A549 (cell line): ENCODE data around the gene SYTL3.

ENCODE experiments used
- E2F6 ChIP-seq: IDR thresholded peaks from 2 replicates; pipeline ENCODE4 v1.6.1; 2012; ENCODE audit warnings: low read depth, borderline replicate concordance
- FOSL2 ChIP-seq, 2 experiments: fragments of 450-650 bp in 1 of 2; fragments of >200 bp in 1 of 2; sonication (Bioruptor Twin) in 1 of 2; formaldehyde crosslinking; IDR thresholded peaks; 2 replicates each; pipeline versions ENCODE4 v1.5.0 to v1.6.1; 2016 to 2020; ENCODE audit warnings: mild to moderate bottlenecking in 1 of 2, moderate library complexity in 1 of 2
- JUNB ChIP-seq: fragments of >200 bp; sonication (Bioruptor Twin); formaldehyde crosslinking; IDR thresholded peaks from 2 replicates; pipeline ENCODE4 v1.6.1; 2016
- PHF8 ChIP-seq: fragments of 200-600 bp; sonication (generic); IDR thresholded peaks from 2 replicates; pipeline ENCODE4 v1.6.1; 2016; ENCODE audit warnings: low read depth, mild to moderate bottlenecking, antibody characterized with exemption, moderate library complexity, borderline replicate concordance
- POLR2A ChIP-seq: IDR thresholded peaks from 2 replicates; pipeline ENCODE4 v1.6.1; 2012; ENCODE audit warnings: mild to moderate bottlenecking, low read length
- ZSCAN20 ChIP-seq: fragments of 250-450 bp; sonication (Bioruptor Pico); IDR thresholded peaks from 2 replicates; pipeline ENCODE4 v1.8.0; 2022; ENCODE audit warnings: mild to moderate bottlenecking, moderate library complexity
- TF ChIP-seq, protein P1 (sequence below): fragments of >200 bp; sonication (Bioruptor Twin); formaldehyde crosslinking; IDR thresholded peaks from 3 replicates; pipeline ENCODE4 v1.5.1; 2016

GRCh38 chr6:158669145-158670035 lies 19.5 kb downstream of the SYTL3 start:
- TF ChIP-seq POLR2A (no peak), ZSCAN20 (CRISPR knock-in tag) (no peak), E2F6 (no peak), PHF8 (no peak), JUNB (no peak), FOSL2 (IDR thresholded peaks at IDR 0.05) (no peak), FOSL2 (CRISPR knock-in tag; IDR thresholded peaks at IDR 0.05) (no peak)
- TF ChIP-seq, protein P1, sequence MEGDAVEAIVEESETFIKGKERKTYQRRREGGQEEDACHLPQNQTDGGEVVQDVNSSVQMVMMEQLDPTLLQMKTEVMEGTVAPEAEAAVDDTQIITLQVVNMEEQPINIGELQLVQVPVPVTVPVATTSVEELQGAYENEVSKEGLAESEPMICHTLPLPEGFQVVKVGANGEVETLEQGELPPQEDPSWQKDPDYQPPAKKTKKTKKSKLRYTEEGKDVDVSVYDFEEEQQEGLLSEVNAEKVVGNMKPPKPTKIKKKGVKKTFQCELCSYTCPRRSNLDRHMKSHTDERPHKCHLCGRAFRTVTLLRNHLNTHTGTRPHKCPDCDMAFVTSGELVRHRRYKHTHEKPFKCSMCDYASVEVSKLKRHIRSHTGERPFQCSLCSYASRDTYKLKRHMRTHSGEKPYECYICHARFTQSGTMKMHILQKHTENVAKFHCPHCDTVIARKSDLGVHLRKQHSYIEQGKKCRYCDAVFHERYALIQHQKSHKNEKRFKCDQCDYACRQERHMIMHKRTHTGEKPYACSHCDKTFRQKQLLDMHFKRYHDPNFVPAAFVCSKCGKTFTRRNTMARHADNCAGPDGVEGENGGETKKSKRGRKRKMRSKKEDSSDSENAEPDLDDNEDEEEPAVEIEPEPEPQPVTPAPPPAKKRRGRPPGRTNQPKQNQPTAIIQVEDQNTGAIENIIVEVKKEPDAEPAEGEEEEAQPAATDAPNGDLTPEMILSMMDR: no peak
